GM12891 (cell line): ENCODE results near the gene PRKN.

Source experiments
- POLR2AphosphoS5 ChIP-seq: IDR thresholded peaks from 2 replicates; pipeline ENCODE4 v1.6.1; 2011; ENCODE audit warnings: low read depth, low read length, control low read depth
- TAF1 ChIP-seq: IDR thresholded peaks from 2 replicates; pipeline ENCODE4 v1.6.1; 2011; ENCODE audit warnings: low read depth, low read length, control low read depth

GRCh38 chr6:162706232-162706631, 21.3 kb downstream of the PRKN start:
- no peak for TF ChIP-seq POLR2AphosphoS5
- no peak for TF ChIP-seq TAF1
